SK-N-MC (cell line): ENCODE results near the gene CLDN3.

Source experiments
- DNase-seq: peaks from one replicate; pipeline ENCODE4 v3.0.0-alpha.2; 2011; ENCODE audit warnings: low read depth, low spot score
- H3K27ac ChIP-seq: fragments of 200-600 bp; sonication (generic); 2 replicates; pipeline ENCODE4 v1.5.1; 2016; ENCODE audit warnings: mixed run types
- H3K36me3 ChIP-seq: fragments of 200-600 bp; sonication (generic); 2 replicates; pipeline ENCODE4 v1.6.1; 2017; ENCODE audit warnings: antibody characterized with exemption, low read length, mixed read lengths; ENCODE audit not compliant: insufficient read depth
- H3K4me3 ChIP-seq: fragments of 200-600 bp; sonication (generic); 2 replicates; pipeline ENCODE4 v1.5.1; 2016
- H3K9ac ChIP-seq: fragments of 200-600 bp; sonication (generic); 2 replicates; pipeline ENCODE4 v1.8.0; 2017; ENCODE audit warnings: mixed run types, mixed read lengths; ENCODE audit not compliant: insufficient read length
- H3K9me3 ChIP-seq: fragments of 200-600 bp; sonication (generic); 2 replicates; pipeline ENCODE4 v1.6.1; 2017; ENCODE audit warnings: low read depth, mild to moderate bottlenecking, antibody characterized with exemption, low read length, moderate library complexity, mixed read lengths
- EZH2 ChIP-seq: fragments of 200-600 bp; sonication (generic); IDR thresholded peaks from one replicate; pipeline ENCODE4 v1.6.1; 2017; ENCODE audit warnings: antibody characterized with exemption
- FOXP2 ChIP-seq: optimal IDR thresholded peaks from 2 replicates; pipeline ENCODE3; 2011; ENCODE audit warnings: mild to moderate bottlenecking, moderate library complexity; ENCODE audit not compliant: insufficient read depth; ENCODE audit errors: extremely low read length, control extremely low read depth
- POLR2AphosphoS5 ChIP-seq: IDR thresholded peaks from 2 replicates; pipeline ENCODE4 v1.6.1; 2012; ENCODE audit warnings: mild to moderate bottlenecking, low read depth, low read length, borderline replicate concordance

CLDN3 gene

GRCh38 chr7:73758581-73759138 is 11.4 kb downstream of the CLDN3 start:
- no peaks in the 10 kb centered on the region for H3K36me3 ChIP-seq
- DNase-seq: no peak
- TF ChIP-seq POLR2AphosphoS5 (no peak), FOXP2 (no peak), EZH2 (no peak)
- no peak overlapping the region for H3K4me3 ChIP-seq
- no peak overlapping the region for H3K27ac ChIP-seq
- H3K9ac ChIP-seq: no peak overlapping the region
- H3K9me3 ChIP-seq: no peaks in the 10 kb centered on the region

- no peak overlapping the region for H3K9ac ChIP-seq
- no peak overlapping the region for H3K27ac ChIP-seq
- no peak for DNase-seq
- H3K4me3 ChIP-seq: no peak overlapping the region
- H3K9me3 ChIP-seq: no peaks in the 10 kb centered on the region
- no peaks in the 10 kb centered on the region for H3K36me3 ChIP-seq
- no peak for TF ChIP-seq EZH2
- no peak for TF ChIP-seq FOXP2
- no peak for TF ChIP-seq POLR2AphosphoS5
These were observed 19.9 kb downstream of the CLDN3 start for GRCh38 chr7:73749931-73750776.

GRCh38 chr7:73746378-73746777 is 23.7 kb downstream of the CLDN3 start:
- no peak overlapping the region for H3K9ac ChIP-seq
- H3K9me3 ChIP-seq: no peaks in the 10 kb centered on the region
- no peaks in the 10 kb centered on the region for H3K36me3 ChIP-seq
- H3K4me3 ChIP-seq: no peak overlapping the region
- no peak for TF ChIP-seq FOXP2
- no peak overlapping the region for H3K27ac ChIP-seq
- no peak for DNase-seq

- Histone ChIP-seq H3K9me3 (no peaks in the 10 kb centered on the region), H3K27ac (no peak overlapping the region), H3K9ac (no peak overlapping the region), H3K4me3 (no peak overlapping the region), H3K36me3 (no peaks in the 10 kb centered on the region)
- no peak for TF ChIP-seq EZH2
- no peak for TF ChIP-seq POLR2AphosphoS5
- no peak for TF ChIP-seq FOXP2
- DNase-seq: no peak
These were observed 27.1 kb downstream of the CLDN3 start for GRCh38 chr7:73742753-73743641.

- Histone ChIP-seq H3K27ac (no peak overlapping the region), H3K9ac (no peak overlapping the region), H3K4me3 (no peak overlapping the region), H3K36me3 (no peaks in the 10 kb centered on the region; the same call in 1 of the 2 replicates), H3K9me3 (no peaks in the 10 kb centered on the region)
- no peak for TF ChIP-seq POLR2AphosphoS5
- no peak for TF ChIP-seq EZH2
- no peak for TF ChIP-seq FOXP2
- no peak for DNase-seq
These were observed 27.7 kb downstream of the CLDN3 start for GRCh38 chr7:73742338-73742752.

- no peaks in the 10 kb centered on the region for H3K9me3 ChIP-seq
- no peak for TF ChIP-seq EZH2
- no peak for TF ChIP-seq FOXP2
- no peak for TF ChIP-seq POLR2AphosphoS5
- no peak overlapping the region for H3K9ac ChIP-seq
- H3K4me3 ChIP-seq: no peak overlapping the region
- no peak for DNase-seq
- no peak overlapping the region for H3K27ac ChIP-seq
- H3K36me3 ChIP-seq: no peaks in the 10 kb centered on the region; the same call in 1 of the 2 replicates
These were observed 28.5 kb downstream of the CLDN3 start for GRCh38 chr7:73741600-73741999.

GRCh38 chr7:73740771-73741170 is 29.3 kb downstream of the CLDN3 start:
- DNase-seq: no peak
- Histone ChIP-seq H3K27ac (no peak overlapping the region), H3K9me3 (no peaks in the 10 kb centered on the region), H3K36me3 (no peaks in the 10 kb centered on the region; the same call in 1 of the 2 replicates), H3K4me3 (no peak overlapping the region), H3K9ac (no peak overlapping the region)
- no peak for TF ChIP-seq EZH2
- no peak for TF ChIP-seq FOXP2
- TF ChIP-seq POLR2AphosphoS5: no peak

- Histone ChIP-seq H3K4me3 (no peak overlapping the region), H3K27ac (no peak overlapping the region), H3K36me3 (no peaks in the 10 kb centered on the region; the same call in 1 of the 2 replicates), H3K9ac (no peak overlapping the region), H3K9me3 (no peaks in the 10 kb centered on the region)
- TF ChIP-seq EZH2: no peak
- TF ChIP-seq FOXP2: no peak
- no peak for TF ChIP-seq POLR2AphosphoS5
- DNase-seq: no peak
These were observed 29.9 kb downstream of the CLDN3 start for GRCh38 chr7:73740212-73740611.
